Measurements from ENCODE around the gene ATP2A3. TPM values are rescaled to one million over a fixed set of nuclear protein-coding genes. Genes with fewer than 3 reads are reported as not detected.
A peak's percentile ranks its signal among the peaks of the same experiment; 100 is the strongest.

Gene ATP2A3
- total RNA-seq (2014; rRNA removed; shearing (Covaris generic)), result 5.7 and 5.8 TPM in 2 replicates

DNA sequence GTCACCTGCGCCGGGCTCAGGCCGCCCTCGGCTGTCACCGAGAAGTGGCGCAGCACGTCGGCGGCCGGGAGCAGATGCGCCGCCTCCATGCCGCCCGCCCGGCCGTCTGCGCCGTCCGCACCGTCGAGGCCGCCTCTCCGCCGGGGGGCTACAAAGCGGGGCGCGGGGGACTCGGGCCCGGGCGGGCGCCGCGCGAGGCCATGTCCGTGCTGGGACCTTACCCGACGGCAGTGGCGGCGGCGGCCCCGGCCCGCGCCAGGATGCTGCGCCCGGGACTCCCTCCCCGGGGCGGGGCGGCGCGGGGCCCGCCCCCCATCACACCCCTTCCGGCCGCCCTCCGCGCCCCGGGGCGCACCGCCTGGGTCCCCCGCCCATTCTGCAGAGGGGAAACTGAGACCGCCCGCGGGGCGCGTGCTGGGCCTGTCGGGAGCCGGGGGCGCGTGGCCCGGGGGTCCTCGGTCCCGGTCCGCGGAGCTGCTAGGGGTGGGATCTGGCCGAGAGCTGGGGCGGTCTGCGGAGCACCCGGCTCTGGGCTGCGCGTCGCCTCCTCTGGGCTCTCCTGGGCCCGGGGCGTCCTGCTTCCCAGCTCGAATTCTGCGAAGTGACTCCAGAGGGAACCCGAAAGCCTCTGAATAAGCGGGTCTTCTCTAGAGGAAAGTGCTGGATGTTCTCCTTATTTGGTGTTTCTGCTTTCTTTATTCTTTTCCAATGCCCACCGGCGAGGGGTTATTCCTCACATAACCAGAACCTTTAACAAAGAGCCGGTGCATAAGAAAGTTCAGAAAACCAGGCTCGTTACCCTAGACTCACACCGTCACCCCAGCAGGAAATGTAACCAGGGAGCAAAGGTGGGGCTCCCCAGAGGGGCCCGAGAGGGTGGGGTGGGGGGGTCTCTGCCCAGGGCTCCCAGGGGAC is at the start of gene ATP2A3:
TSS of gene ATP2A3 (minus strand) at position 235 of the 915 bp plus-strand sequence. CDS start at position 89, 146 bp downstream.
- no peaks in the 10 kb centered on the region for H3K36me3 ChIP-seq (replicated peaks; ENCODE audit: control insufficient read depth, insufficient read depth, low read length)
- H3K4me3 ChIP-seq (ENCODE audit: insufficient read depth, low read depth, low read length), result peak within 1 kb of the TSS; percentile 57
- peak; percentile 89 for DNase-seq
- peaks cover 26% of the 10 kb centered on the region for H3K27me3 ChIP-seq (ENCODE audit: control insufficient read depth, insufficient read depth, low read length)

DNA sequence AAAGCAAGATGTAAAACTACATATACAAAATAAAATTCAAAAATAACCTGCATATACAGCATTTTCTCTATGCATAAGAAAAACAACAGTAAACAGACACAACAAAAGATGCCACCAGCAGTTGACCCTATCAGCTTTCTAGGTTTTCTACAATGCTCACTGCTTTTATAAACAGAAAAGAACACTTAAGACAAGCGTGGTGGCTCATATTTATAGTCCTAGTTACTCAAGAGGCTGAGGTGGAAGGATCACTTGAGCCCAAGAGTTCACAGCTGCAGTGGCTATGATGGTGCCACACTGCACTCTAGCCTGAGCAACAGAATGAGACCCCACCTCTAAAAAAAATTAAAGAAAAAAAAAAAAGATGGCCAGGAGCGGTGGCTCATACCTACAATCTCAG is 46.5 kb upstream of the ATP2A3 start:
- H3K36me3 ChIP-seq (replicated peaks; ENCODE audit: control insufficient read depth, insufficient read depth, low read length), result peaks cover 17% of the 10 kb centered on the region
- H3K27me3 ChIP-seq (ENCODE audit: control insufficient read depth, insufficient read depth, low read length), result no peaks in the 10 kb centered on the region
- DNase-seq, result no peak
- H3K4me3 ChIP-seq (ENCODE audit: insufficient read depth, low read depth, low read length), result no peak overlapping the region

DNA sequence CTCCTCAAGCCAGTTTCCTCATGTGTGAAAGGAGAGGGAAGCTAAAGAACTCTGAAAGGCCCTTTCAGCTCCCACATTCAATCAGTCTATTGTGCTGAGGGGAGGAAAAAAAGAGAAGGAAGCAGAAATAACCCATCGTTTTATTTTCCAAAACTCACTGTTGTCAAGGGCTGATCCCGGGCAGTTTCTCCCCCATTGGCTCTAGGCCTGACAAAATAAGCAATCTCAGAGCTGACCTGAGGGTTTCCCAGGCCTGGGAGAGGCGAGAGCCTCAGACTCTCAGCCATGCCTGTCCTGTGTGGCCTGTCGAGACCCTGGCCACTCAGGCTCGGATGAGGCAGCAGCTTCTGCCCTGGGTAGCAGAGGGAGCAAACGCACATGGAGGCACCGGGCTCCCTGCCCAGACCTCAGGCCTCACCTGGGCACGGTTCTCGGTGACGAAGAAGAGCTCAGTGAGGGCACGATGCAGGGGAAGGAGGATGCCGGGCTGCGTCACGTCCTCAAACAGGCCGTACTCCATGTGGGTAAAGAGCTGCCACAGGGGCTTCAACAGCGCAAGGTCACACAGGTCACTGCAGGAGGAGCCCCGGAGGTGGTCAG is 45.0 kb upstream of the ATP2A3 start:
- H3K27me3 ChIP-seq (ENCODE audit: control insufficient read depth, insufficient read depth, low read length), result no peaks in the 10 kb centered on the region
- no peak overlapping the region for H3K4me3 ChIP-seq (ENCODE audit: insufficient read depth, low read depth, low read length)
- no peak for DNase-seq
- H3K36me3 ChIP-seq (replicated peaks; ENCODE audit: control insufficient read depth, insufficient read depth, low read length), result peaks cover 12% of the 10 kb centered on the region

DNA sequence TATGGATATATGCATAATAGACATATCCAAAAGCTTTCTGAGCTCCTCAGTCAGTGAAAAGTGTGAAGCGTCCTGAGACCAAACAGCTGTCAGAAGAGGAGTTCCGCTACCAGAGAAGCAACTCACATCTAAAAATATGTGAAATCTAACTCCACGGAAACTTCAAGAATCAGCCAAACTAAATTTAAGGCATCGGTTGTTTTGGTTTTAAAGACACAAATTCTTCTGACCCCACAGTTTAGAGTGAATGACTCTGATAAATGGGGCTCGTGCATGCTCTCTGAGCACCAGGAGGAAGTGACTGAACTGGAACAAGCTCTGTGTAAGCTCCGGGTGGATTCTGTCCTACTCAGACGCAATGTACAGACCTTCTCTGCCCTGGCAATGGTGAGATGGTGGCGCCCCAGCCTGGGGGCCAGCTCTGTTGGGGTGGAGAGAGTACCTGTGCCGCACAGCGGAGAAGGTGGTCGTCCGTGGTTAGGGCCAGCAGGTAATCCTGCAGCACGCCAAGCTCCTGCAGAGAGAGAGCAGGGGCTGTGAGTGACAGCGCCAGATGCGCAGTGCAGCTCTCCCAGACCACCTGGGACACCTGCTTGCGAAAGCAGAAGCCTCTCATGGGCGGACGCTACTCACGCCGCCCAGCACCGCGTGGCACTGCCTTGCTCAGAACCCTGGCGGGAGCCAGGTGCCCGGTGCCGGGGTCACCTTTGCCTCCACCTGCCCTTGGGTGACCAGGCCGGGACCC is 44.4 kb upstream of the ATP2A3 start:
- peaks cover 7% of the 10 kb centered on the region for H3K36me3 ChIP-seq (replicated peaks; ENCODE audit: control insufficient read depth, insufficient read depth, low read length)
- no peaks in the 10 kb centered on the region for H3K27me3 ChIP-seq (ENCODE audit: control insufficient read depth, insufficient read depth, low read length)
- DNase-seq, result peak; percentile 28
- no peak overlapping the region for H3K4me3 ChIP-seq (ENCODE audit: insufficient read depth, low read depth, low read length)

DNA sequence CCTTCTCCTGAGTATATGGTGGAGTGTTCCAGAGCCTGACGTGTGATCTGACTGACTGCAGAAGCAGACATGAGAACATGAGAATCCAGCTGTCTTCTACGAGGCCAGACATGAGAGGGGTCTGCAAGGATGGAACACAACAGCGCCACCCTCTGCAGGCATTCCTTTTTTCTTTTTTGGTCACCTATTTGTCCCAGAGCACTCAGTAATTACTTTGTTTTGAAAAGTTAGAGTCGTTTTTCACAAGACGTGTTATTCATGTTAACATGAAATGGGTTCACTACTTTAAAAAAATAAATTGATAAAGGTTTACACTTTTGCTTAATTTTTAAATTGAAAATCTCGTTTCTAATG is 43.8 kb upstream of the ATP2A3 start:
- Histone ChIP-seq H3K36me3 (replicated peaks; ENCODE audit: control insufficient read depth, insufficient read depth, low read length) (peaks cover 6% of the 10 kb centered on the region), H3K27me3 (ENCODE audit: control insufficient read depth, insufficient read depth, low read length) (no peaks in the 10 kb centered on the region), H3K4me3 (ENCODE audit: insufficient read depth, low read depth, low read length) (no peak overlapping the region)
- peak; percentile 68 for DNase-seq

DNA sequence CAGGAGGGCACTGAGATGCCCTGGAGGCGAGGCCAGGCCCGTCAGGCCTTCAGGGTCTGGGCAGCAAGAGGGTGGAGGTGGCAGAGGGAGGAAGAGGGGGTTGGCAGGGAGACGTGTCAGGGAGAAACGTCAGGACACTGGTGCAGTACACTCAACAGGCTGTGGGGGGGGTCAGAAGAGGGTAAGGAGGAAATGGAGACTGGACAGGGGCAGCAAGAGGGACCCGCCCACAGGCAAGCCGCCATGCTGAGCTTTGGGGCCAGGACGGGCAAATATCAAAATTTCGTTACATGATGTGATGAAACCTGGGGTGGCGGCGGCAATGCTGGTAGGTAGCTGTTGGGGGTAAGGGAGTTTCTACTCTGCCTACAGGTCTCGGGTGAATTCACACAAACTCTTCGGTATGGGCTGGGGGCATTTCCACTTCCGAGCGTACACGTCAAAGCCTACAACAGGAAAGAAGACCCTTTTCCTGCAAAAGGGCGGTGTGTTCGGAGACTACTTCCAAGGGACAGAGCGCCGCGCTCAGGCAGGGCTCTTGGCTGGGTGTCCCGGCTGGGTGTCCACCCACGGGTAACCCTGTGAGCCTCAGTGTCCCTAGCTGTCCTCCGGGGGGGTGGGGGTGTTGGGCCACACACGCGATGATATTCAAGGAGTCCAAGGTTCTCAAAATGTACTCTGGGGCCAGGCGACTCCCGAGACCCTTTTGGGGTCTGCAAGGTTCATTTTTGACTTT is 43.3 kb upstream of the ATP2A3 start:
- DNase-seq, result peak; percentile 54
- Histone ChIP-seq H3K4me3 (ENCODE audit: insufficient read depth, low read depth, low read length) (no peak overlapping the region), H3K36me3 (replicated peaks; ENCODE audit: control insufficient read depth, insufficient read depth, low read length) (peaks cover 6% of the 10 kb centered on the region), H3K27me3 (ENCODE audit: control insufficient read depth, insufficient read depth, low read length) (no peaks in the 10 kb centered on the region)

DNA sequence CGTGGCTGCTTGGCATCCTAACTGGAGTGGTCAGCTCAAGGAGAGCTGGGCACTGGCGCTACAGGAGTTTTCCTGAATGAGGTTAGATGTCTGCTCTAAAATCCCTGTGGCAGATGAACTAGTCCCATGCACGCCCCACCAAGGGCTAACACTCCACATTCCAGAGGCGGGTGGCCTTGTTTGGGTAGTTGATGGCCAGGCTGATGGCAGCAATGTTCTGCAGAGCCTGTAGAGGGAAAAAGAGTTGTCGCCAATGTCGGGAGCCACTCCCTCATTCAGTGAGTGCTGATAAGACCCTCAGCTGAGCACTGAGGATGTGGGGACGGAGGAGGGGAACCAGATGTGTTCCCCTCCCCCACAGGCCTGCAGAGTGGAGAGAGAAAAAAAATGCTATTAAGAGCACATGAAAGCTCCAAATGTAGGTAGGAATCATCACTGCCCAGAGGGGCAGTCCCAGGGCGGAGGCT is 42.5 kb upstream of the ATP2A3 start:
- peak; percentile 35 for DNase-seq
- Histone ChIP-seq H3K27me3 (ENCODE audit: control insufficient read depth, insufficient read depth, low read length) (no peaks in the 10 kb centered on the region), H3K36me3 (replicated peaks; ENCODE audit: control insufficient read depth, insufficient read depth, low read length) (peaks cover 4% of the 10 kb centered on the region), H3K4me3 (ENCODE audit: insufficient read depth, low read depth, low read length) (no peak overlapping the region)

DNA sequence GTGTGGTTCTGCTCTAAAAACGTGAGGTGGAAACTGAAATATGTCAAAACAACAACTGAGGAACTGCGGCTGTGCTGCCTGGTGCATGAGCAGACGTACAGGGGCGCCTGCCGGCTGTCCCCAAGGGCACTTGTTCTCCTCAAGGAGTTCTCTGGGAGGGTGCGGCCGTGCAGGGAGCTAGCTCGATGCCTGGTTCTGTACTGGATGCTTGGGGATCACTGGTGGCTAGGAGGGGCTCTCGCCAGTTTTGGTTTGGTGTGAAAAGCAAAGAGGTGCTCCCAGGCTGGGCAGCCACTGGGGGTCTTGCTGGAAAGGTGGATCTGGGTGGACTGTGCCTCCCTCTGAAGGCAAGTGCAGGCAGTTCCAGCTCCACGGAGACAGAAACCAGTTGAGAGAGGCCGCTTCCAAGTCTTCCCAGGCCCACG is 41.9 kb upstream of the ATP2A3 start:
- no peak for DNase-seq
- no peaks in the 10 kb centered on the region for H3K27me3 ChIP-seq (ENCODE audit: control insufficient read depth, insufficient read depth, low read length)
- no peak overlapping the region for H3K4me3 ChIP-seq (ENCODE audit: insufficient read depth, low read depth, low read length)
- H3K36me3 ChIP-seq (replicated peaks; ENCODE audit: control insufficient read depth, insufficient read depth, low read length), result peaks cover 4% of the 10 kb centered on the region

DNA sequence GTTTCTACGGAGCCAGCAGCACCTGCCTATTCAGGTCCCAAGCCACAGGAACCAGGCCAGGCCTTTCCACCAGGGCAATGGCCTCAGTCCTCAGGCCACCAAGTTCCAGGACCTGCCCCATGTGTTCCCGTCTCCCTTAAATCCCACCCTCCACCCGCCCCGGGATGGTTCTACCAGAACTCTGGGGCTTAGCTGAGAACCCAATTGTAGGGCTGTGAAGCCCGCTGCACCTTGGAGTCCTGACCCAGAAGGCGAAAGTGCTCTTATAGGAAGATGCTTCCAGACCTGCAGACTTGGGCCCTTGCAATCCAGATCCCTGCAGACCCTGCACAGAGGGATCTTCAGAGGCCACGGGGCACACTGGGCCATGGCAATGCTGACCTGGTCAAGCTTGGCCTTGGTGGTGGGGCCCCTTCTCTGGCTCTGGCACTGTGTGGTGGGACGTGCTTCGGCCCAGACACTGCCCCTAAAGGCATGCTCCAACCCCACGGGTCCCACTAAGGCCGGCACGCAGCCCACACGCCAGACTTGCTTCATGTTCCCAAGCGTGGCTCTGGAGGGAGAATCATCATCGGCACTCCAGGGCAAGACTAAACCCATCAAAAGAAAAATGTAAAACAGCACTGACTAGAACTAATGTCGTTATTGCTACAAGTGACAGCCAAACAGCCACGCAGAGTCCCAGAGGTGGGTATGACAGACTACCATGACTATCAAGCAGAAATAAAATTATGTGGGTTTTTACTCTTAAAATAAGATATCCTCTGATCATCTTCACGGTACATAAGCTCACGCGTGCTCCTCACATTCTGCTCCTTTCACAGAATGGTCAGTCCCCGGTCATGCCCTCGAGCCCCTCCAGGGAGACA is 41.3 kb upstream of the ATP2A3 start:
- peaks cover 4% of the 10 kb centered on the region for H3K36me3 ChIP-seq (replicated peaks; ENCODE audit: control insufficient read depth, insufficient read depth, low read length)
- no peak overlapping the region for H3K4me3 ChIP-seq (ENCODE audit: insufficient read depth, low read depth, low read length)
- no peak for DNase-seq
- no peaks in the 10 kb centered on the region for H3K27me3 ChIP-seq (ENCODE audit: control insufficient read depth, insufficient read depth, low read length)

DNA sequence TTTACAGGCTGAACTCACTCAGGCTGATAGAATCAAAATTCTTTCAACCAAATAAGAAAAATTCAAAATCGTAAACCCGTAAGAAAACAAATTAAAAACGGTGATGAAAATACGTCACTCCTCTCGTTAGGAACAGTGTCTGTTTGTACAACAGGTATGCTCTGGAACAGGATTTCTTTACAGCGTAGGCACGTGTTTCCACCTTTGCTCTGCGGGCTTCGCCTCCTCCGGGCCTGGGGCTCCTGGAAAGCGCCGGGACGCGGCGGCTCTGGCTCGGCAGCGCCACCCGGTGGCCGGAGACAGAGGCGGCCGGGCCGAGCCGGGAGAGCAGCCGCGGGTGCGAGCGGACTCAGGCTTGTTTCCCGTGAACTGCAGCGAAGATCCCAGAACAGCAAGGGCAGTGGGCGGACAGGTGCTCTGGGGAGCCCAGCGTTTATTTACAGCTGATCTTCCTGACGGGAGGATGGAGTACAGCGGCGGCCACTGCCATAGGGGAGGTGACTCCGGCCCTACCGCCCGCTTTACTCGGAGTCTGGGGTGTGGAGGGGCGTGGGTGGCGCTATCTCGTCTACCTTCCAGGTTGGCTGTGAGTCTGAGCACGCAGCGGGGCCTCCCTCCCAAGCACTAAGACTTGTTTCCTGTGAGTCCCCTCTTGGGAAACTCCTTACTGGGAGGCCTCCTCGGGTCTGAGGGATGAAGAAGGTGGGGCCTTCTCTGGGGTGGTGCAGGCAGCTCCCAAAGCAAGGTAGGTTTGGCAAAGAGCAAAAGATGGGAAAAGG is 40.5 kb upstream of the ATP2A3 start:
- Histone ChIP-seq H3K36me3 (replicated peaks; ENCODE audit: control insufficient read depth, insufficient read depth, low read length) (peaks cover 4% of the 10 kb centered on the region), H3K4me3 (ENCODE audit: insufficient read depth, low read depth, low read length) (no peak overlapping the region), H3K27me3 (ENCODE audit: control insufficient read depth, insufficient read depth, low read length) (no peaks in the 10 kb centered on the region)
- peak; percentile 98 for DNase-seq

DNA sequence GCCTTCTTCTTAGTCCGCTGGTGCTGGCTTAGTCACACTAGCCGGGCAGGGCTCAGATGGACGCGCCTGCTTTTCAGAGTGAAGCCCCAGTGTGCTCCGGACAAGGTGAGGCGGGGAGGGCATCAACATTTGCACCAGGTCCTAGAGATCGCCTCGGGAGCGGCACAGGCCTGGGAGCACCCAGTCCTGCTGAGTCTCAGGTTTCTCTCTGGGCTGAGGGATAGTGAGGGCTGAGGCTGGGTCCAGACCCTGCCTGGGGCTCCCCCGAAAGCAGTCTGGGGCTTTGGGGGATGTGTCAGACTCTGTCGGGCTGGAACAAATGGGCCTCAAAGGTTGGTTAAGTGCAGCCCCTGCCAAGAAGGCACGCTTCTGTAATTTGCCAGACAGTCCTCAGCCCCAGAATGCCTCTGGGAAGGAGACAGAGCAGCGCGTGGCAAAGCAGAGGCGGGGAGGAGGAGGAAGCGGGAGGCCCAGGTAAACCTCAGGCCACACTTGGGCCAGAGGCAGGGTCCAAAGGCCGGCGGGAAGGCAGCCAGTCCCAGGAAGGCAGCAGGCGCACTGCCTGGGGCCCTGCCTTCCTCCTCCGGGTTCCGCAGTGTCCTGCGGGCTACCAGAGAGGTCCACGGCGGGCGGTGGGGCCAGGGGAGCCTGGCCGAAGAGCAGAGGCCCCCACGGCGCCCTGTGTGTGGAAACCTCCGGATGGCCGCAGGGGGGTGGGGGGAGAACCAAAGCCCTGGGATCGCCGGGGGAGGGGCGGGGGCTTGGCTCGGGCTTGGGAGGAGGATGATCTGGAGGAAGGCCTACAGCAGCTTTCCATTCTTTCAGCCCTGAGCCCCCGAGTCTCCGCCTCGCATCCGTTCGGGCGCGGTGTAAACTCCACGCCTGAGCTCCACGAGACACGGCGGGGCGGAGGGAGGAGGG is 39.5 kb upstream of the ATP2A3 start:
- Histone ChIP-seq H3K27me3 (ENCODE audit: control insufficient read depth, insufficient read depth, low read length) (no peaks in the 10 kb centered on the region), H3K4me3 (ENCODE audit: insufficient read depth, low read depth, low read length) (no peak overlapping the region), H3K36me3 (replicated peaks; ENCODE audit: control insufficient read depth, insufficient read depth, low read length) (peaks cover 4% of the 10 kb centered on the region)
- DNase-seq, result peak; percentile 87

DNA sequence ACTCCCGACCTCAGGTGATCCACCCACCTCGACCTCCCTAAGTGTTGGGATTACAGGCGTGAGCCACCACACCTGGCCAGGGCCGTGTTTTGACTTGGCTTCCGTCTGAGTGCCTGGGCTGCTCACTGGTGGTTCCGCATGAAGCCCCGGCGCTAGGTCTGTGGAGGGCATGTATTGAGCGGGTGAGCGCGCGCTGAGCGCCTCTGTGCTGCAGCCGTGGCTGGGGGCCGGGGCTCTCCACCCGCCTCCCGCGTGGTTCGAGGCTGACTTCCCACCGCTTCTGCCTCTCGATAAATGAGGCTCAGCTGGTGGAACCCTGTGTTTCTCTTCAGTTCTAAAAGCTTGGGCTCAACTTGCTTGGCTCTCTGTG is 38.9 kb upstream of the ATP2A3 start:
- Histone ChIP-seq H3K4me3 (ENCODE audit: insufficient read depth, low read depth, low read length) (no peak overlapping the region), H3K36me3 (replicated peaks; ENCODE audit: control insufficient read depth, insufficient read depth, low read length) (peaks cover 4% of the 10 kb centered on the region), H3K27me3 (ENCODE audit: control insufficient read depth, insufficient read depth, low read length) (no peaks in the 10 kb centered on the region)
- peak; percentile 59 for DNase-seq

Measured in H7 (cell line).